Fibroblast of pulmonary artery (primary cell): ENCODE data around the gene CDT1.

Experiments
- DNase-seq: peaks from one replicate; pipeline ENCODE4 v3.0.0-alpha.2; 2010; ENCODE audit warnings: low read depth
- H3K4me3 ChIP-seq: replicated peaks from 2 replicates; pipeline ENCODE4 v1.5.1; 2011; ENCODE audit warnings: low read depth, mild to moderate bottlenecking, control low read depth, low read length, moderate library complexity
- TF ChIP-seq, protein P1 (sequence below): IDR thresholded peaks from 2 replicates; pipeline ENCODE4 v1.5.1; 2011; ENCODE audit warnings: mild to moderate bottlenecking, control low read depth, low read length, inconsistent platforms; ENCODE audit errors: missing control alignments

Gene CDT1

DNA sequence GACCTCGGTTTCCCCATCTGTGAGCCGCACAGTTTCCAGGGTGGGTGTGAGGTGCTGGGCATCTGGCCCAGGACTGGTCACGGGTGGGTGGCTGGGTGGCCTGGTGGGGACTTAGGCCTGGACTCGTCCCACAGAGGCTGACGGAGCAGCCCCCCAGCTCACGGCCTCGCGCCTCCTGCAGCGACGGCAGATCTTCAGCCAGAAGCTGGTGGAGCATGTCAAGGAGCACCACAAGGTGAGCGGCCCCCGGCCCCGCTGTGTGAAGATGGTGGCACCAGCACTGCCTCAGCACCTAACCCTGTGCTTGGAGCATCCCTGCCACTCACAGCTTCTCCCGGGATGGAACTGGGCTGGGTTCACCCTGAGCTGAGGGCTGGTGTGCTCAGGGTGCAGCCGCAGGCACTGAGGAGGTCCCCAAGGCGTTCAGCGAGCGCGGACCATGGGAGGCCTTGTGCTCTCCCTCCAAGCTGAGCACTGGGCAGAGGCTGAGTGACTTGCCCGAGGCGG, 2.4 kb downstream of the CDT1 start:
- H3K4me3 ChIP-seq = no peak overlapping the region
- TF ChIP-seq, protein P1, sequence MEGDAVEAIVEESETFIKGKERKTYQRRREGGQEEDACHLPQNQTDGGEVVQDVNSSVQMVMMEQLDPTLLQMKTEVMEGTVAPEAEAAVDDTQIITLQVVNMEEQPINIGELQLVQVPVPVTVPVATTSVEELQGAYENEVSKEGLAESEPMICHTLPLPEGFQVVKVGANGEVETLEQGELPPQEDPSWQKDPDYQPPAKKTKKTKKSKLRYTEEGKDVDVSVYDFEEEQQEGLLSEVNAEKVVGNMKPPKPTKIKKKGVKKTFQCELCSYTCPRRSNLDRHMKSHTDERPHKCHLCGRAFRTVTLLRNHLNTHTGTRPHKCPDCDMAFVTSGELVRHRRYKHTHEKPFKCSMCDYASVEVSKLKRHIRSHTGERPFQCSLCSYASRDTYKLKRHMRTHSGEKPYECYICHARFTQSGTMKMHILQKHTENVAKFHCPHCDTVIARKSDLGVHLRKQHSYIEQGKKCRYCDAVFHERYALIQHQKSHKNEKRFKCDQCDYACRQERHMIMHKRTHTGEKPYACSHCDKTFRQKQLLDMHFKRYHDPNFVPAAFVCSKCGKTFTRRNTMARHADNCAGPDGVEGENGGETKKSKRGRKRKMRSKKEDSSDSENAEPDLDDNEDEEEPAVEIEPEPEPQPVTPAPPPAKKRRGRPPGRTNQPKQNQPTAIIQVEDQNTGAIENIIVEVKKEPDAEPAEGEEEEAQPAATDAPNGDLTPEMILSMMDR = no peak
- DNase-seq = no peak

DNA sequence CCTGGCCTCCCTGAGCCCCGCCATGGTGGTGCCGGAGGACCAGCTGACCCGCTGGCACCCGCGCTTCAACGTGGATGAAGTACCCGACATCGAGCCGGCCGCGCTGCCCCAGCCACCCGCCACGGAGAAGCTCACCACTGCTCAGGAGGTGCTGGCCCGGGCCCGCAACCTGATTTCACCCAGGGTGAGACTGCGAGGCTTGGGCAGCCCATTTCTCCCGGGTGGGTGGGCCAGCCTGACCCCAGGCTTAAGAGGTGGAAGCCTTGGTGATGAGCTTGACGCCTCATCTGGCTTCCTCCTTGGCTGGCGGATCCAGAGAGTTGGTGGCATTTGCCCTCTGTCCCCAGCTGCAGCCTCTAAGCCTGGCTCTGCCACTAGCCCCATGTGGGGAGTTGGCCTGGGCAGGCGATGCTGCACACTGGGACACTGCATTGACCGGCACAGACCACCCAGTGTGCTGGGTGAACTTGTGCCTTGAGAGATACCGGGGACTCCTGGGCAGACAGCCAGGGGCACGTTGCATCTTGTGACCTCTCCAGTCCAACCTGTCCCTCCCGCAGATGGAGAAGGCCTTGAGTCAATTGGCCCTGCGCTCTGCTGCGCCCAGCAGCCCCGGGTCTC, 3.0 kb downstream of the CDT1 start:
- TF ChIP-seq, protein P1 = no peak

DNA sequence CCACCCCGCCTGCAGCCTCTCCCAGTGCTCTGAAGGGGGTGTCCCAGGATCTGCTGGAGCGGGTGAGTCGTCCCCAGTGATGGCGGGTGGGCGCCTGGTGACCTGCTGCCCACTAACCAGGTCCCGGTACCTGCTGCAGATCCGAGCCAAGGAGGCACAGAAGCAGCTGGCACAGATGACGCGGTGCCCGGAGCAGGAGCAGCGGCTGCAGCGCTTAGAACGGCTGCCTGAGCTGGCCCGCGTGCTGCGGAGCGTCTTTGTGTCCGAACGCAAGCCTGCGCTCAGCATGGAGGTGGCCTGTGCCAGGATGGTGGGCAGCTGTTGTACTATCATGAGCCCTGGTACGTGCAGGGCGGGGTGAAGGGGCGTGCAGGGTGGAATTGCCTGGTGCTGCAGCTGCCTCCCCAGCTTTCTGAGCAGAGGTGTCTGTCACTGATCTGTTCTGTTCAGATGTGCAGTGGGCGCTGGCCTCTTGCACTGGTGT, 3.6 kb downstream of the CDT1 start:
- TF ChIP-seq, protein P1 = no peak
- no peak for DNase-seq
- no peak overlapping the region for H3K4me3 ChIP-seq

More for the DNA sequence above, 3.0 kb downstream of the CDT1 start:
- no peak overlapping the region for H3K4me3 ChIP-seq
- no peak for DNase-seq

DNA sequence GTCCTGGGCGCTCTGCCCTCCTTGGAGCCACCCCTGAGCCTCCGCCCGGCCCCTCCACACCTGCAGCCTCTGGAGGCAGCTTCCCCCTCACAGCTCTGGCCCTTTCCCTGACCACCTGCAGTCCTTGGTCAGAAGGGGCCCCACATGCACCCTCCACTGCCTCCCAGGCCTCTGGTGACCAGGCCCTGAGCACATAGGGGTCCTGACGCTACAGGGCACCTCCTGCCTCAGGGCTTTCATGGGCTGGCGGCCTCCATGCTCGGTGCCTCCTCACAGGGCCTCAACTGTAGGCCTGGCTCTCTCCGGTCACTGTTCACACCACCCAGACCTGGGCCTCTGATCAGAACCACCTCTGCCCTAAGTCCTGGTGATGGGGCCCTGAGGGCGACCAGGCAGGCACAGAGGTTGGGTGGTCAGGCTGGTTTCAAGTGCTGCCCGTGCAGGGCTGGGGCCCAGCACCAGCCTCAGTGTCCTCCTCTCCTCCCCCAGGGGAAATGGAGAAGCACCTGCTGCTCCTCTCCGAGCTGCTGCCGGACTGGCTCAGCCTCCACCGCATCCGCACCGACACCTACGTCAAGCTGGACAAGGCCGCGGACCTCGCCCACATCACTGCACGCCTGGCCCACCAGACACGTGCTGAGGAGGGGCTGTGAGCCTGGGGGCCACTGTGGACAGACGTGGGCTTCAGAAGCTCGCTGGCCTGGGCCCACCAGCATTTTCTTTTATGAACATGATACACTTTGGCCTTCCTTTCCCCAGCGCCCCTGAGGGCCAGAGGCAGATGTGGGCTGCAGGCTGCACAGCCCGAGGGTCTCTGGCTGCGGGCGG, 4.3 kb downstream of the CDT1 start:
- no peak for DNase-seq

DNA sequence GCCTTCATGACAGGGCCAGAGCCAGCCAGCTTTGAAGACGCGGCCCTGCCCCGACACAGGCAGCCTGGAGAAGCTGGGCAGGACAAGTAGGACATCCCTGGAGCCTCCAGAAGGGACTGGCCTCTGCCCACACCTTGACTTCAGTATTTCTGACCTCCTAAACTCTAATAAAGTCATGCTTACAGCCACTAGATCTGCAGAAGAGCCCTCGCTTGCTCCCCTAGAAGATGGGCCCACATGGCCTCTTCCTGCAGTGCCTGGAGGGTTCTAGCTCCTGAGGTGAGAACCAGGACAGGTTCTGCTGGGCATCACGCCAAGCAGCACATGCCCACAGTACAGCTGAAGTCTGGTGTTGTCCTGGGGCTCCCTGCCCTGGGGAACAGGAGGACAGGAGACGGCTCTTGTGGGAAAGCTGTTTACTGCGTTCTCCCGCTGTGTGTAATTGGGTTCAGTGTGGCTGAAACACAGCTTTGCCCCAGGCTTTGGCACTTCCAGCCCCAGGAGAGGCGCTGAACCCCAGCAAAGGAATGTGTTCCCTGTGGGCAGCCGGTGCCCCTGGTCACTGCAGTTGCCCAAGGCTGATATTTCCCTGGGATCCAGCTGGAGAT, 5.6 kb downstream of the CDT1 start:
- no peak overlapping the region for H3K4me3 ChIP-seq
- TF ChIP-seq, protein P1 = no peak
- no peak for DNase-seq

More for the DNA sequence above, 4.3 kb downstream of the CDT1 start:
- H3K4me3 ChIP-seq = no peak overlapping the region
- TF ChIP-seq, protein P1 = no peak

DNA sequence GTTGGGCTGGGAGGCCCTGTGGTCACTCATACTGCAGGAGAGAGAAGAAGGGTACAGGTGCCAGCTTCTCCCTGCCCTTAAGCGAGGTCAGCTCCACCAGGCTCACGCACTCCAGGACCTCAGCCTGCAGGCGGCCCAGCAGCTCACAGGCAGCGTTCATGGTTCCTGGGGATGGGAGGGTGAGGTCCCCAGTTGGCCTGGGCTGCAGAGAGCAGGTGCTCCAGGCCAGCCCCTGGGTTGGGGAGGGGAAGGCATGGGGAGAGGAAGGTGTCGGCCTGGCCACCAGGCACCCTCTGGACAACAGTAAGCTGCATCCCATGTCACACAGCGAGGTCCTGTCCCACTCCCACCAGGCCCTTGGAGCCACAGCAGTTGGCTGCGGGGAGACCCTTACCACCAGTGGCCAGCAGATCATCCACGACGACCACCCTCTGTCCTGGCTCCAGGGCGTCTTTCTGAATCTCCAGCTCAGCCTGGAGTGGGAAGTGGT, 6.1 kb downstream of the CDT1 start:
- TF ChIP-seq, protein P1 = no peak
- no peak for DNase-seq
- H3K4me3 ChIP-seq = no peak overlapping the region
